PC-9 (cell line): ENCODE results near the gene HBP1.

Experiments used
- CTCF ChIP-seq: fragments of 200-600 bp; sonication (generic); conservative IDR thresholded peaks from 2 replicates; pipeline ENCODE4 v1.6.1; 2017; ENCODE audit warnings: mixed run types, antibody characterized with exemption, mild to moderate bottlenecking, moderate library complexity
- EZH2 ChIP-seq: fragments of 200-600 bp; sonication (generic); IDR thresholded peaks from 2 replicates; pipeline ENCODE4 v1.8.0; 2017; ENCODE audit warnings: antibody characterized with exemption, low read depth

- TF ChIP-seq CTCF, result no peak
- no peak for TF ChIP-seq EZH2
Observed at GRCh38 chr7:107164092-107164491, 4.7 kb upstream of the HBP1 start.
